HEK293T (cell line): ENCODE data around the gene SLC35D2.
"Not testable (repeated sequence)": the region's sequence is repeated elsewhere in the genome, so short reads cannot be mapped to it uniquely, and the experiment has no call there.

Experiments
- BHLHE40 ChIP-seq: fragments of 450-650 bp; IDR thresholded peaks from 2 replicates; pipeline ENCODE4 v1.6.1; 2016; ENCODE audit warnings: mild to moderate bottlenecking, moderate library complexity, borderline replicate concordance
- CTBP1 ChIP-seq: fragments of 450-650 bp; IDR thresholded peaks from 2 replicates; pipeline ENCODE4 v1.6.1; 2016; ENCODE audit warnings: borderline replicate concordance
- ELF4 ChIP-seq: fragments of 450-650 bp; IDR thresholded peaks from 2 replicates; pipeline ENCODE4 v1.6.1; 2017; ENCODE audit warnings: antibody characterized with exemption
- FOXA1 ChIP-seq: fragments of 450-650 bp; IDR thresholded peaks from 2 replicates; pipeline ENCODE4 v1.6.1; 2016; ENCODE audit warnings: mild to moderate bottlenecking
- FOXK2 ChIP-seq: fragments of 450-650 bp; IDR thresholded peaks from 2 replicates; pipeline ENCODE4 v1.6.1; 2016; ENCODE audit warnings: mild to moderate bottlenecking
- FOXM1 ChIP-seq: fragments of 450-650 bp; IDR thresholded peaks from 2 replicates; pipeline ENCODE4 v1.6.1; 2017; ENCODE audit warnings: mild to moderate bottlenecking, borderline replicate concordance
- HDGF ChIP-seq: fragments of 450-650 bp; IDR thresholded peaks from 2 replicates; pipeline ENCODE4 v1.6.1; 2017; ENCODE audit warnings: antibody characterized with exemption, borderline replicate concordance
- LEF1 ChIP-seq: fragments of 450-650 bp; IDR thresholded peaks from 2 replicates; pipeline ENCODE4 v1.6.1; 2017; ENCODE audit warnings: mild to moderate bottlenecking, borderline replicate concordance
- NFRKB ChIP-seq: fragments of 450-650 bp; IDR thresholded peaks from 2 replicates; pipeline ENCODE4 v1.6.1; 2016; ENCODE audit warnings: mild to moderate bottlenecking, moderate library complexity
- SP1 ChIP-seq: fragments of 450-650 bp; IDR thresholded peaks from 2 replicates; pipeline ENCODE4 v1.6.1; 2017
- SUZ12 ChIP-seq: fragments of 450-650 bp; IDR thresholded peaks from 2 replicates; pipeline ENCODE4 v1.6.1; 2016; ENCODE audit warnings: mild to moderate bottlenecking
- TARDBP ChIP-seq: fragments of 450-650 bp; IDR thresholded peaks from 2 replicates; pipeline ENCODE4 v1.6.1; 2016
- ZNF384 ChIP-seq: fragments of 450-650 bp; IDR thresholded peaks from 2 replicates; pipeline ENCODE4 v1.6.1; 2016
- TF ChIP-seq, protein P1 (sequence below): fragments of 450-650 bp; IDR thresholded peaks from 2 replicates; pipeline ENCODE4 v1.6.1; 2016

DNA sequence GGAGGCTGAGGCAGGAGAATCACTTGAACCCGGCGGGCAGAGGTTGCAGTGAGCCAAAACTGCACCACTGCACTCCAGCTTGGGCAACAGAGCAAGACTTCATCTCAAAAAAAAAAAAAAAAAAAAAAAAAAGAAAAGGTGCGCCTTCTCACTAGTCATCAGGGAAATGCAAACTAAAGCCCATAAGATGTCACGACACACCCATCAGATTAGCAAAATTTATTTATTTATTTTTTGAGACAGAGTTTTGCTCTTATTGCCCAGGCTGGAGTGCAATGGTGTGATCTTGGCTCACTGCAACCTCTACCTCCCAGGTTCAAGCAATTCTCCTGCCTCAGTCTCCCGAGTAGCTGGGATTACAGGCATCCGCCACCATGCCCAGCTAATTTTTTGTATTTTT lies 23.0 kb downstream of the SLC35D2 start:
- TF ChIP-seq FOXA1, FOXK2, SUZ12, NFRKB, HDGF, SP1, ELF4, BHLHE40, ZNF384, FOXM1, CTBP1, LEF1, TARDBP: not testable (repeated sequence)
- TF ChIP-seq, protein P1, sequence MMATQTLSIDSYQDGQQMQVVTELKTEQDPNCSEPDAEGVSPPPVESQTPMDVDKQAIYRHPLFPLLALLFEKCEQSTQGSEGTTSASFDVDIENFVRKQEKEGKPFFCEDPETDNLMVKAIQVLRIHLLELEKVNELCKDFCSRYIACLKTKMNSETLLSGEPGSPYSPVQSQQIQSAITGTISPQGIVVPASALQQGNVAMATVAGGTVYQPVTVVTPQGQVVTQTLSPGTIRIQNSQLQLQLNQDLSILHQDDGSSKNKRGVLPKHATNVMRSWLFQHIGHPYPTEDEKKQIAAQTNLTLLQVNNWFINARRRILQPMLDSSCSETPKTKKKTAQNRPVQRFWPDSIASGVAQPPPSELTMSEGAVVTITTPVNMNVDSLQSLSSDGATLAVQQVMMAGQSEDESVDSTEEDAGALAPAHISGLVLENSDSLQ: not testable (repeated sequence)
